B cell (primary cell): ENCODE measurements around the gene SLC2A11. TPM values are rescaled to one million over a fixed set of nuclear protein-coding genes. Genes with fewer than 3 reads are reported as not detected.
A peak's percentile ranks its signal among the peaks of the same experiment; 100 is the strongest.

Experiments
- ATAC-seq: fragments of 200-7000 bp; cut with Tn5 transposase; one replicate; pipeline ENCODE4 v1.10.0; 2021; ENCODE audit warnings: low read depth, mild to moderate bottlenecking, moderate number of reproducible peaks, moderate library complexity
- CTCF ChIA-PET: fragments of 350-600 bp; sonication (Branson Sonifier 250); formaldehyde crosslinking; loops from one replicate; lab custom pipeline; 2021; ENCODE audit warnings: antibody characterized with exemption, inconsistent platforms; lab: Charles Lee
- POLR2A ChIA-PET: fragments of 350-600 bp; sonication (Branson Sonifier 250); formaldehyde crosslinking; loops from one replicate; lab custom pipeline; 2021; ENCODE audit warnings: antibody characterized with exemption; lab: Charles Lee
- DNase-seq: peaks from one replicate; pipeline ENCODE4 v3.0.0; 2013
- H2AFZ ChIP-seq: 2 replicates; pipeline ENCODE4 v1.6.1; 2012; ENCODE audit warnings: mild to moderate bottlenecking, low read depth, low read length; ENCODE audit not compliant: insufficient read depth, poor library complexity, severe bottlenecking
- H3K27ac ChIP-seq, 2 donors: 1 replicate in 1 of 2; 2 replicates in 1 of 2; pipeline ENCODE4 v1.5.1; 2012 to 2013; ENCODE audit warnings: low read length in 2 of 2, mild to moderate bottlenecking in 2 of 2, moderate library complexity in 1 of 2
- H3K27me3 ChIP-seq, 4 experiments: fragments of 200-600 bp in 1 of 4; sonication (generic) in 1 of 4; replicated peaks in 1 of 4; 1 replicate in 2 of 4; 2 replicates in 2 of 4; pipeline versions ENCODE4 v1.6.1 to v1.7.0; 2013 to 2016; ENCODE audit warnings: low read length in 3 of 4, mild to moderate bottlenecking in 2 of 4, mixed read lengths in 1 of 4, moderate library complexity in 1 of 4; ENCODE audit not compliant: insufficient read depth in 4 of 4, control insufficient read depth in 3 of 4; ENCODE audit errors: control extremely low read depth in 1 of 4
- H3K36me3 ChIP-seq, 2 experiments: replicated peaks in 1 of 2; 1 replicate in 1 of 2; 2 replicates in 1 of 2; pipeline versions ENCODE4 v1.6.1 to v1.7.1; 2013; ENCODE audit warnings: low read length in 1 of 2; ENCODE audit not compliant: insufficient read depth in 2 of 2, control insufficient read depth in 1 of 2; ENCODE audit errors: control extremely low read depth in 1 of 2, extremely low read depth in 1 of 2
- H3K4me1 ChIP-seq, 2 donors: fragments of 200-600 bp in 1 of 2; sonication (generic) in 1 of 2; 1 replicate in 1 of 2; 2 replicates in 1 of 2; pipeline versions ENCODE4 v1.5.1 to v1.6.1; 2013 to 2017; ENCODE audit warnings: low read length in 2 of 2; ENCODE audit not compliant: control insufficient read depth in 2 of 2, insufficient read depth in 2 of 2
- H3K4me2 ChIP-seq: replicated peaks from 2 replicates; pipeline ENCODE3; 2012; ENCODE audit warnings: mild to moderate bottlenecking, low read depth, low read length; ENCODE audit not compliant: poor library complexity, severe bottlenecking
- H3K4me3 ChIP-seq, 5 experiments: fragments of 200-600 bp in 1 of 5; sonication (generic) in 1 of 5; 1 replicate in 3 of 5; 2 replicates in 2 of 5; pipeline versions ENCODE4 v1.5.1 to v1.7.0; 2011 to 2016; ENCODE audit warnings: low read length in 4 of 5, mild to moderate bottlenecking in 4 of 5, low read depth in 2 of 5, control low read depth in 1 of 5, moderate library complexity in 1 of 5; ENCODE audit not compliant: insufficient read depth in 1 of 5; ENCODE audit errors: control extremely low read depth in 1 of 5, extremely low read depth in 1 of 5
- H3K79me2 ChIP-seq: fragments of 200-600 bp; sonication (generic); one replicate; pipeline ENCODE4 v1.6.0; 2016; ENCODE audit warnings: low read length; ENCODE audit not compliant: control insufficient read depth, insufficient read depth
- H3K9ac ChIP-seq: fragments of 200-600 bp; sonication (generic); 2 replicates; pipeline ENCODE4 v1.6.1; 2017; ENCODE audit warnings: mild to moderate bottlenecking, low read length, moderate library complexity
- H3K9me3 ChIP-seq, 3 donors: one replicate each; pipeline versions ENCODE4 v1.6.1 to v1.7.1; 2013; ENCODE audit warnings: low read length in 2 of 3; ENCODE audit not compliant: control insufficient read depth in 2 of 3, insufficient read depth in 1 of 3; ENCODE audit errors: control extremely low read depth in 1 of 3
- H4K20me1 ChIP-seq: 2 replicates; pipeline ENCODE4 v1.6.0; 2012; ENCODE audit warnings: mild to moderate bottlenecking, low read length; ENCODE audit not compliant: insufficient read depth, control insufficient read depth, poor library complexity, severe bottlenecking
- H3K27ac Mint-ChIP-seq: one replicate; pipeline ENCODE4 v1.8.0; 2021; ENCODE audit warnings: mixed read lengths
- H3K27me3 Mint-ChIP-seq: one replicate; pipeline ENCODE4 v1.8.0; 2021; ENCODE audit warnings: mixed read lengths
- H3K4me1 Mint-ChIP-seq: one replicate; pipeline ENCODE4 v1.8.0; 2021; ENCODE audit warnings: mixed read lengths
- H3K4me3 Mint-ChIP-seq: one replicate; pipeline ENCODE4 v1.8.0; 2021; ENCODE audit warnings: mixed read lengths
- H3K9me3 Mint-ChIP-seq: one replicate; pipeline ENCODE4 v1.8.0; 2022; ENCODE audit warnings: mixed read lengths; ENCODE audit not compliant: insufficient read depth
- CTCF ChIP-seq: fragments of 200-600 bp; IDR thresholded peaks from one replicate; pipeline ENCODE4 v1.8.0; 2022; ENCODE audit warnings: antibody characterized with exemption, mild to moderate bottlenecking
- EZH2 ChIP-seq: IDR thresholded peaks from 2 replicates; pipeline ENCODE4 v1.6.1; 2012; ENCODE audit warnings: borderline replicate concordance, low read depth, mild to moderate bottlenecking, moderate library complexity, low read length; ENCODE audit not compliant: insufficient read depth, poor library complexity, severe bottlenecking
- WGBS: methylation state at CpG from one replicate; pipeline ENCODE4 v1.1.5; 2013; ENCODE audit warnings: missing lambda C conversion rate; ENCODE audit not compliant: insufficient coverage; 5-methylcytosine and 5-hydroxymethylcytosine counted together
- intact Hi-C: fragments of 100-400 bp; cut with micrococcal nuclease; formaldehyde crosslinking; loops from one replicate; pipeline ENCODE4 v1.10.0; 2022
- polyA plus RNA-seq: library from polyadenylated mRNA; depleted of rRNA; stranded (reverse); fragments of >200 nt; gene quantifications from 2 replicates; pipeline ENCODE4 v1.2.3, GENCODE V29; 2012
- total RNA-seq, 2 donors: library from RNA; stranded (reverse); fragments of 120-200 nt in 1 of 2; gene quantifications; 1 replicate in 1 of 2; 2 replicates in 1 of 2; pipeline versions ENCODE4 v1.2.3 to v1.2.4, GENCODE V29; 2013 to 2022

Gene SLC2A11
- total and polyA plus RNA-seq, 2 donors (not counting 1 experiment from before 2014, with no cell fraction given), result 38.6 to 54.3 TPM

- H3K9me3 ChIP-seq, result peaks cover 0 to 28% (median 9%) of the 10 kb centered on the region in 3 donors
- TF ChIP-seq CTCF, result no peak
- Mint-ChIP-seq H3K4me3 (no peak overlapping the region), H3K9me3 (peaks cover 4% of the 10 kb centered on the region), H3K27me3 (no peaks in the 10 kb centered on the region), H3K4me1 (peaks cover 13% of the 10 kb centered on the region), H3K27ac (peak overlapping the region; percentile 50)
- no peak overlapping the region for H3K9ac ChIP-seq
- no peak overlapping the region for H2AFZ ChIP-seq
- peaks cover 6 to 12% of the 10 kb centered on the region in 2 donors for H3K4me1 ChIP-seq
- H3K27ac ChIP-seq, result no peak overlapping the region
- H3K36me3 ChIP-seq, result peaks cover 0 to 49% of the 10 kb centered on the region in 2 experiments
- no peak overlapping the region for H3K4me3 ChIP-seq
- ATAC-seq (no peak), DNase-seq (peak; percentile 6)
- peaks cover 36% of the 10 kb centered on the region for H3K79me2 ChIP-seq
- WGBS, result 92% methylated on average over 4 of the region's 6 CpGs
- POLR2A ChIA-PET, result no interaction called here
- peaks cover 0 to 2% (median 0%) of the 10 kb centered on the region in 4 experiments for H3K27me3 ChIP-seq
- H3K4me2 ChIP-seq, result no peak overlapping the region
- CTCF ChIA-PET, result no interaction called here
- intact Hi-C loops, result no loop called here
- no peaks in the 10 kb centered on the region for H4K20me1 ChIP-seq
Measured at GRCh38 chr22:23925020-23925606, 67.4 kb downstream of the SLC2A11 start.

GRCh38 chr22:23926561-23926960 is 68.9 kb downstream of the SLC2A11 start:
- peaks cover 13% of the 10 kb centered on the region for H3K4me1 Mint-ChIP-seq
- WGBS, result 97% methylated on average over 7 of the region's 14 CpGs

More at GRCh38 chr22:23926561-23926960, 68.9 kb downstream of the SLC2A11 start:
- H4K20me1 ChIP-seq, result no peaks in the 10 kb centered on the region
- Mint-ChIP-seq H3K9me3 (peaks cover 4% of the 10 kb centered on the region), H3K27me3 (no peaks in the 10 kb centered on the region), H3K4me3 (no peak overlapping the region), H3K27ac (no peak overlapping the region)
- DNase-seq (peak; percentile 0), ATAC-seq (no peak)
- H3K36me3 ChIP-seq, result peaks cover 0 to 54% of the 10 kb centered on the region in 2 experiments
- no peak overlapping the region for H3K4me2 ChIP-seq
- POLR2A ChIA-PET, result no interaction called here
- H3K79me2 ChIP-seq, result peaks cover 38% of the 10 kb centered on the region
- H3K27me3 ChIP-seq, result peaks cover 0 to 2% (median 0%) of the 10 kb centered on the region in 4 experiments
- H3K27ac ChIP-seq, result no peak overlapping the region
- intact Hi-C loops, result no loop called here
- H3K4me1 ChIP-seq, result peaks cover 6 to 12% of the 10 kb centered on the region in 2 donors
- no peak overlapping the region for H3K9ac ChIP-seq
- peaks cover 0 to 32% (median 9%) of the 10 kb centered on the region in 3 donors for H3K9me3 ChIP-seq
- TF ChIP-seq CTCF (no peak), EZH2 (no peak)
- CTCF ChIA-PET, result interaction anchor here (0.5 to 0.6 kb wide), 2 partner anchors 63 to 189 kb away, joined by 3 to 4 read pairs; no protein-coding TSS in a partner anchor
- no peak overlapping the region for H2AFZ ChIP-seq
- no peak overlapping the region for H3K4me3 ChIP-seq
